Measurements from ENCODE around the gene TRAM2.

- TF ChIP-seq ZZZ3 (IDR thresholded peaks at IDR 0.05; ENCODE audit: control insufficient read depth, insufficient read length, low read depth): no peak
- TF ChIP-seq CTCF (IDR thresholded peaks at IDR 0.05 in 2 of 3, conservative IDR thresholded peaks at IDR 0.05 in 1 of 3; ENCODE audit: control insufficient read depth in 2 of 3, extremely low read depth in 1 of 3, insufficient read depth in 1 of 3, low read depth in 3 of 3, low read length in 3 of 3): no peak
- no peak for TF ChIP-seq REST (IDR thresholded peaks at IDR 0.05; ENCODE audit: low read depth, low read length)
- TF ChIP-seq CBX5 (IDR thresholded peaks at IDR 0.05; ENCODE audit: low read depth): no peak
- no peak for TF ChIP-seq DPF2 (IDR thresholded peaks at IDR 0.05)
- TF ChIP-seq CHD4 (IDR thresholded peaks at IDR 0.05): no peak
- TF ChIP-seq MXI1 (IDR thresholded peaks at IDR 0.05; ENCODE audit: low read depth, low read length): no peak
- no peak for TF ChIP-seq RFX5 (IDR thresholded peaks at IDR 0.05; ENCODE audit: low read depth, low read length)
- TF ChIP-seq CBFB (IDR thresholded peaks at IDR 0.05; ENCODE audit: low read depth): no peak
These were observed 7.3 kb upstream of the TRAM2 start for GRCh38 chr6:52584203-52584602.
